MM.1S (cell line): ENCODE results near the gene SREBF2.
A peak's percentile ranks its signal among the peaks of the same experiment; 100 is the strongest.

Experiments
- CTCF ChIP-seq: fragments of 300-600 bp; sonication (generic); IDR thresholded peaks from 2 replicates; pipeline ENCODE4 v1.5.1; 2016; ENCODE audit warnings: antibody characterized with exemption, low read length, mixed read lengths
- EZH2 ChIP-seq: fragments of 300-600 bp; sonication (generic); optimal IDR thresholded peaks from 2 replicates; pipeline ENCODE3; 2017; ENCODE audit warnings: low read depth, mild to moderate bottlenecking, antibody characterized with exemption, low read length, mixed read lengths
- EZH2phosphoT487 ChIP-seq: fragments of 300-600 bp; sonication (generic); IDR thresholded peaks from 2 replicates; pipeline ENCODE4 v1.6.1; 2018; ENCODE audit warnings: antibody characterized with exemption, low read length

GRCh38 chr22:41822317-41823057 is 10.4 kb upstream of the SREBF2 start:
- TF ChIP-seq CTCF (peak; percentile 56), EZH2 (no peak), EZH2phosphoT487 (no peak)
